Suprapubic skin (tissue), 3 donors: ENCODE measurements around the gene TNS3.

ENCODE experiments used
- POLR2A ChIP-seq, 2 donors: fragments of 450-650 bp; IDR thresholded peaks; one replicate each; pipeline ENCODE4 v1.6.1; 2017; ENCODE audit warnings: antibody characterized with exemption in 2 of 2, mild to moderate bottlenecking in 2 of 2, moderate library complexity in 2 of 2
- TF ChIP-seq, protein P1 (sequence below), 2 donors: fragments of 200-600 bp in 1 of 2; fragments of 450-650 bp in 1 of 2; sonication (generic) in 1 of 2; IDR thresholded peaks; one replicate each; pipeline ENCODE4 v1.5.1; 2016 to 2019; ENCODE audit warnings: antibody characterized with exemption in 2 of 2, mild to moderate bottlenecking in 1 of 2, moderate library complexity in 1 of 2

GRCh38 chr7:47313564-47313963, 268.3 kb downstream of the TNS3 start:
- TF ChIP-seq, protein P1, sequence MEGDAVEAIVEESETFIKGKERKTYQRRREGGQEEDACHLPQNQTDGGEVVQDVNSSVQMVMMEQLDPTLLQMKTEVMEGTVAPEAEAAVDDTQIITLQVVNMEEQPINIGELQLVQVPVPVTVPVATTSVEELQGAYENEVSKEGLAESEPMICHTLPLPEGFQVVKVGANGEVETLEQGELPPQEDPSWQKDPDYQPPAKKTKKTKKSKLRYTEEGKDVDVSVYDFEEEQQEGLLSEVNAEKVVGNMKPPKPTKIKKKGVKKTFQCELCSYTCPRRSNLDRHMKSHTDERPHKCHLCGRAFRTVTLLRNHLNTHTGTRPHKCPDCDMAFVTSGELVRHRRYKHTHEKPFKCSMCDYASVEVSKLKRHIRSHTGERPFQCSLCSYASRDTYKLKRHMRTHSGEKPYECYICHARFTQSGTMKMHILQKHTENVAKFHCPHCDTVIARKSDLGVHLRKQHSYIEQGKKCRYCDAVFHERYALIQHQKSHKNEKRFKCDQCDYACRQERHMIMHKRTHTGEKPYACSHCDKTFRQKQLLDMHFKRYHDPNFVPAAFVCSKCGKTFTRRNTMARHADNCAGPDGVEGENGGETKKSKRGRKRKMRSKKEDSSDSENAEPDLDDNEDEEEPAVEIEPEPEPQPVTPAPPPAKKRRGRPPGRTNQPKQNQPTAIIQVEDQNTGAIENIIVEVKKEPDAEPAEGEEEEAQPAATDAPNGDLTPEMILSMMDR (IDR thresholded peaks at IDR 0.05) = no peak
- no peak for TF ChIP-seq POLR2A (IDR thresholded peaks at IDR 0.05)
